Endodermal cell (in vitro differentiated cells): Measurements from ENCODE around the gene HEBP2. TPM values are rescaled to one million over a fixed set of nuclear protein-coding genes. Genes with fewer than 3 reads are reported as not detected.

Experiments
- DNase-seq: peaks from one replicate; pipeline ENCODE4 v3.0.0-alpha.2; 2017
- H3K27ac ChIP-seq: 2 replicates; pipeline ENCODE4 v1.5.1; 2013; ENCODE audit warnings: mild to moderate bottlenecking, low read depth, low read length, moderate library complexity
- H3K27me3 ChIP-seq: 2 replicates; pipeline ENCODE4 v1.6.1; 2013; ENCODE audit warnings: mild to moderate bottlenecking, low read length, moderate library complexity; ENCODE audit not compliant: insufficient read depth, control insufficient read depth, poor library complexity, severe bottlenecking
- H3K36me3 ChIP-seq: 2 replicates; pipeline ENCODE4 v1.7.0; 2013; ENCODE audit warnings: mild to moderate bottlenecking, low read length, moderate library complexity; ENCODE audit not compliant: control insufficient read depth, insufficient read depth
- H3K4me1 ChIP-seq: one replicate; pipeline ENCODE4 v1.7.0; 2013; ENCODE audit warnings: low read length; ENCODE audit not compliant: control insufficient read depth, insufficient read depth
- H3K4me3 ChIP-seq: 2 replicates; pipeline ENCODE4 v1.5.1; 2013; ENCODE audit warnings: mild to moderate bottlenecking, low read length, moderate library complexity
- H3K9ac ChIP-seq: 2 replicates; pipeline ENCODE4 v1.6.1; 2013; ENCODE audit warnings: mild to moderate bottlenecking, low read length, moderate library complexity; ENCODE audit not compliant: poor library complexity, severe bottlenecking; ENCODE audit errors: extremely low read depth
- H3K9me3 ChIP-seq: 2 replicates; pipeline ENCODE4 v1.6.1; 2013; ENCODE audit warnings: mild to moderate bottlenecking, low read length, moderate library complexity; ENCODE audit not compliant: control insufficient read depth
- H3K27ac Mint-ChIP-seq: 2 replicates; pipeline ENCODE4 v1.8.0; 2020; ENCODE audit warnings: mixed read lengths
- H3K27me3 Mint-ChIP-seq: 2 replicates; pipeline ENCODE4 v1.8.0; 2021; ENCODE audit warnings: mild to moderate bottlenecking, mixed read lengths; ENCODE audit not compliant: insufficient read depth
- H3K36me3 Mint-ChIP-seq: 2 replicates; pipeline ENCODE4 v1.8.0; 2020; ENCODE audit warnings: low read depth, mixed read lengths
- H3K4me1 Mint-ChIP-seq: 2 replicates; pipeline ENCODE4 v1.8.0; 2020; ENCODE audit warnings: mixed read lengths
- H3K4me3 Mint-ChIP-seq: 2 replicates; pipeline ENCODE4 v1.8.0; 2020; ENCODE audit warnings: mild to moderate bottlenecking, moderate library complexity, mixed read lengths
- H3K9me3 Mint-ChIP-seq: 2 replicates; pipeline ENCODE4 v1.8.0; 2020; ENCODE audit warnings: mild to moderate bottlenecking, mixed read lengths
- WGBS, 2 experiments: methylation state at CpG; one replicate each; pipeline versions ENCODE4 v1.1.5 to v1.1.7; 2013; ENCODE audit warnings: missing lambda C conversion rate in 2 of 2, mixed read lengths in 1 of 2; ENCODE audit not compliant: insufficient coverage in 1 of 2, insufficient read length in 1 of 2; 5-methylcytosine and 5-hydroxymethylcytosine counted together
- total RNA-seq, 2 donors: library from RNA; stranded (reverse); fragmentation: NEBNext Ultra II Directional in 1 of 2; extraction: Animal tissue kit (Norgen Biotek cat#: 25700) in 1 of 2; gene quantifications; 2 replicates in 1 of 2; 3 replicates in 1 of 2; pipeline ENCODE4 v1.2.1, GENCODE V29; 2021
- TF ChIP-seq, protein P1 (sequence below): fragments of 200-600 bp; sonication (generic); conservative IDR thresholded peaks from 2 replicates; pipeline ENCODE4 v1.5.0; 2021; ENCODE audit warnings: antibody characterized with exemption, mild to moderate bottlenecking

HEBP2 gene
- total RNA-seq, 2 donors from 2014 or later, result 53.9 to 95.7 TPM

DNA sequence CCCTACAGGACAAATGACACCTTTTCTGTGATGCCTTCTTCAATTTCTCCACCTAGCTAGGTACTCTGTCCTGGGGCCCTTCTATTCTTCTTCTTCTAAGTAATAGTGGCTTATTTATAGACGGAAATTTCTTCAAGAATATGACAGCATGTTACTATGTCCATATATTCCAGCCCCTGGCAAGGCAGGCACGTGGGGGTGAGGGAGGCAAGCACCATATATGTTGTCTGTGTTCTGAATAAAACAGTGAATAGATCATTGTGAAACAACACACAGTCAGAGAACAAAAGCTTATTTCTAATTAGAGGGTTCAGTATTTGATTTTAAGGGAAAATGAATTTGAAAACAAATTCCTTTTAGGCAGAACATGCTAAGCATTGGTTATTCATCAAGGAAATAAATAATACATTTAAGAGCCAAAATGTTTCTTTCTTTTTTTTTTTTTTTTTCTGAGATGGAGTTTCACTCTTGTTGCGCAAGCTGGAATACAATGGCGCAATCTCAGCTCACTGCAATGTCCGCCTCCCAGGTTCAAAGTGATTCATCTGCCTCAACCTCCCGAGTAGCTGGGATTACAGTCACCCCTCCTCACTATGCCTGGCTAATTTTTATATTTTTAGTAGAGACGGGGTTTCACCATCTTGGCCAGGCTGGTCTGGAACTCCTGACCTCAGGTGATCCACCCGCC, 6.2 kb downstream of the HEBP2 start:
- Histone ChIP-seq H3K27me3 (no peaks in the 10 kb centered on the region), H3K27ac (no peak overlapping the region), H3K4me1 (no peaks in the 10 kb centered on the region), H3K9ac (no peak overlapping the region), H3K9me3 (no peaks in the 10 kb centered on the region), H3K36me3 (peaks cover 89% of the 10 kb centered on the region), H3K4me3 (no peak overlapping the region)
- H3K36me3 Mint-ChIP-seq, result peaks cover 78% of the 10 kb centered on the region
- H3K27me3 Mint-ChIP-seq, result no peaks in the 10 kb centered on the region
- H3K9me3 Mint-ChIP-seq, result no peaks in the 10 kb centered on the region
- WGBS, 2 experiments, result 89 to 94% methylated on average over 2 to 8 of the region's 8 CpGs
- H3K4me3 Mint-ChIP-seq, result no peak overlapping the region
- DNase-seq, result no peak
- TF ChIP-seq, protein P1, sequence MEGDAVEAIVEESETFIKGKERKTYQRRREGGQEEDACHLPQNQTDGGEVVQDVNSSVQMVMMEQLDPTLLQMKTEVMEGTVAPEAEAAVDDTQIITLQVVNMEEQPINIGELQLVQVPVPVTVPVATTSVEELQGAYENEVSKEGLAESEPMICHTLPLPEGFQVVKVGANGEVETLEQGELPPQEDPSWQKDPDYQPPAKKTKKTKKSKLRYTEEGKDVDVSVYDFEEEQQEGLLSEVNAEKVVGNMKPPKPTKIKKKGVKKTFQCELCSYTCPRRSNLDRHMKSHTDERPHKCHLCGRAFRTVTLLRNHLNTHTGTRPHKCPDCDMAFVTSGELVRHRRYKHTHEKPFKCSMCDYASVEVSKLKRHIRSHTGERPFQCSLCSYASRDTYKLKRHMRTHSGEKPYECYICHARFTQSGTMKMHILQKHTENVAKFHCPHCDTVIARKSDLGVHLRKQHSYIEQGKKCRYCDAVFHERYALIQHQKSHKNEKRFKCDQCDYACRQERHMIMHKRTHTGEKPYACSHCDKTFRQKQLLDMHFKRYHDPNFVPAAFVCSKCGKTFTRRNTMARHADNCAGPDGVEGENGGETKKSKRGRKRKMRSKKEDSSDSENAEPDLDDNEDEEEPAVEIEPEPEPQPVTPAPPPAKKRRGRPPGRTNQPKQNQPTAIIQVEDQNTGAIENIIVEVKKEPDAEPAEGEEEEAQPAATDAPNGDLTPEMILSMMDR, result no peak
- H3K4me1 Mint-ChIP-seq, result peaks cover 7% of the 10 kb centered on the region
- H3K27ac Mint-ChIP-seq, result no peak overlapping the region

DNA sequence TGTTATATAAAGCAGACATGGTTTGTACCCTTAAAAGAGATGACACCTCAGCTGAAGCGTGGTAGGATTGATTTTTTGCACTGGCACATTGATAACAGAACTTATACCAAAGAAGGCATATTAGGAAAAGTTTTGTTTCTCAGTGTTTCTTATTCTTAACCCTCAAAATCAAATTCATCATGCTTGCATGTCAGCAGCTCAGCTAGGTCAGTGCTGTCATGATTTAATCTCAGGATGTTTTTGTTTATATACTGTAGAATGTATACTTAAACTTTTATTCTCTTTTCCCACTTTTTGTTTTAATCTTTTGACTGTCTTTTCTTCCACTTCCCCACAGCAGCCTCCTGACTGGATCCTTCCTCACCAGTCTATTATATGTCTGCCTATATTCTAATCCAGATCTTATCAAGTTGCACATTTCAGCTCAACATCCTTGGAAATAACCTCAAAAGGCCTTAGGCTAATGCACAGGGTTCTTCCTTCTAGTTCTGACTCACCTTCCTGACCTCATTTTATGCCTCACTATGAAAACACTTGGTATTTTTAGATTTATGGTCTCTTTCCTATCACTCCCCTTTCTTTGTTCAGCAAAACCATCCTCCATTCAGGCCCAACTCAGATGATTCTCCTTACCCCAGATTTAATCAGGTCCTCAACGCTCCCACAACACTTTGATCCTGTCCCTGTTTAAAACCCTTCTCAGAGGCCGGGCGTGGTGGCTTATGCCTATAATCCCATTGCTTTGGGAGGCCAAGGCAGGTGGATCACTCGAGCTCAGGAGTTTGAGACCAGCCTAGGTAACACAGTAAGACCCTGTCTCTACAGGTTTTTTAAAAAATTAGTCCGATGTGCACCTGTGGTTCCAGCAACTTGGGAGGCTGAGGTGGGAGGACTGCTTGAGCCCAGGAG, 7.2 kb downstream of the HEBP2 start:
- no peaks in the 10 kb centered on the region for H3K9me3 Mint-ChIP-seq
- H3K27me3 ChIP-seq, result no peaks in the 10 kb centered on the region
- DNase-seq, result no peak
- 93 to 94% methylated on average over 3 to 6 of the region's 6 CpGs for WGBS, 2 experiments
- no peak overlapping the region for H3K27ac Mint-ChIP-seq
- H3K36me3 ChIP-seq, result peaks cover 82% of the 10 kb centered on the region
- H3K9ac ChIP-seq, result no peak overlapping the region
- TF ChIP-seq, protein P1, result no peak
- peaks cover 74% of the 10 kb centered on the region for H3K36me3 Mint-ChIP-seq
- peaks cover 6% of the 10 kb centered on the region for H3K4me1 ChIP-seq
- no peak overlapping the region for H3K27ac ChIP-seq
- H3K4me1 Mint-ChIP-seq, result peaks cover 8% of the 10 kb centered on the region
- H3K4me3 ChIP-seq, result no peak overlapping the region
- H3K9me3 ChIP-seq, result no peaks in the 10 kb centered on the region
- H3K27me3 Mint-ChIP-seq, result no peaks in the 10 kb centered on the region
- no peak overlapping the region for H3K4me3 Mint-ChIP-seq

DNA sequence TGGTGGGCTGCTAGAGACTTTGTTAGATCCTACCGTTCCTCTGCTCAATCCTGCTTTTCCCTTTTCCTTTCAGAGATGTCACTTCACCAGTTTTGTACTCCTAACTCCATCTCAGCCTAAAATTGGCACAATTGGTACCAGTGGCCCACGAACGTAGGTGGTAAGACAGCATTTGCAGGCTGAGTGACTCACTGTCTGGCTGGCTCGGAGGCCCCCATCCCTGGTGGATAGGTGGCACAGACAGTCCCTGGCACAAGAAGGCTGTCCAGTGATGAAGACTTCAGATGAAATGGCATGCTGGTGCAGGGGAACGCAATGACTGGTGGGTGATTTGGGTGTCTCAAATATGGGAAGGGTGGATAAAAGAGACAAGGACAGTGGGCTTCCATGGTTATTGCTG, 11.1 kb downstream of the HEBP2 start:
- Mint-ChIP-seq H3K36me3 (peaks cover 59% of the 10 kb centered on the region), H3K9me3 (no peaks in the 10 kb centered on the region), H3K4me1 (peaks cover 23% of the 10 kb centered on the region), H3K27me3 (no peaks in the 10 kb centered on the region), H3K4me3 (no peak overlapping the region), H3K27ac (no peak overlapping the region)
- H3K4me3 ChIP-seq, result no peak overlapping the region
- TF ChIP-seq, protein P1, result no peak
- H3K27ac ChIP-seq, result no peak overlapping the region
- H3K4me1 ChIP-seq, result peaks cover 17% of the 10 kb centered on the region
- DNase-seq, result no peak
- H3K9me3 ChIP-seq, result no peaks in the 10 kb centered on the region
- WGBS, 2 experiments, result 91 to 94% methylated on average over 5 of the region's 5 CpGs
- H3K9ac ChIP-seq, result no peak overlapping the region
- H3K27me3 ChIP-seq, result no peaks in the 10 kb centered on the region
- H3K36me3 ChIP-seq, result peaks cover 46% of the 10 kb centered on the region
